ENCODE data around the gene ATG5. TPM values are rescaled to one million over a fixed set of nuclear protein-coding genes. Genes with fewer than 3 reads are reported as not detected.

ATG5 gene
- total and polyA plus RNA-seq, 2 experiments from 2014 or later = 31.6 to 48.2 TPM

DNA sequence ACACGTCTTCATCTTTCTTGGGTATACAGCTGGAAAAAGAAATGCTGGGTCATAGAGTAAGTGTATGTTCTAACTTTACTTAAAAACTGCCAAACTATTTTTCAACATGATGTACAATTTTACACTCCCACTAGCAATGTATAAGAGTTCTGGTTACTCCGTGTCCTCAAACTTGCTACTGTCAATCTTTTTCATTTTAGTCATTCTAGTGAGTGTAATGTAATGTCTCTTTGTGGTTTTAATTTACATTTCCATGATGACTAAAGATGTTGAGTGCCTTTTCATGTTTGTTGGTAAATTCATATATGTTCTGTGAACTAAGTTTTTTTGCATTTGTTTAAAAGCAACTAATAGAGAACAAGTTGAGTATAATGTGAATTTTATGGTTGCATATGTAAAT, 43.9 kb downstream of the ATG5 start:
- peaks cover 2% of the 10 kb centered on the region; the same call in 1 of the 2 replicates for H3K4me1 ChIP-seq (ENCODE audit: insufficient read depth)
- no peaks in the 10 kb centered on the region for H3K27me3 ChIP-seq (ENCODE audit: insufficient read depth)
- Mint-ChIP-seq H3K27me3 (ENCODE audit: insufficient read depth, low read depth, poor library complexity) (no peaks in the 10 kb centered on the region), H3K9me3 (no peaks in the 10 kb centered on the region), H3K4me3 (no peak overlapping the region), H3K27ac (no peak overlapping the region), H3K36me3 (ENCODE audit: low read depth) (peaks cover 9% of the 10 kb centered on the region; the same call in 2 of the 3 replicates), H3K4me1 (peaks cover 7% of the 10 kb centered on the region; the same call in 2 of the 3 replicates)
- no peak overlapping the region for H3K4me3 ChIP-seq
- peaks cover 36% of the 10 kb centered on the region for H3K79me2 ChIP-seq (replicated peaks; ENCODE audit: insufficient read depth)
- H3K36me3 ChIP-seq (ENCODE audit: insufficient read depth) = no peaks in the 10 kb centered on the region
- no peak overlapping the region for H2AFZ ChIP-seq
- DNase-seq (ENCODE audit: low spot score) (no peak), ATAC-seq (no peak)
- H3K9me2 ChIP-seq (ENCODE audit: insufficient read depth) = no peaks in the 10 kb centered on the region
- no peak overlapping the region for H3K27ac ChIP-seq (ENCODE audit: low read depth)
- H4K20me1 ChIP-seq (replicated peaks; ENCODE audit: insufficient read depth) = no peaks in the 10 kb centered on the region; the same call in 1 of the 2 replicates
- no peak overlapping the region for H3K4me2 ChIP-seq
- no peak for TF ChIP-seq JUNB (IDR thresholded peaks at IDR 0.05; ENCODE audit: unreplicated experiment)
- no peak for TF ChIP-seq ZNF114 (CRISPR knock-in tag; IDR thresholded peaks at IDR 0.05)
- TF ChIP-seq, protein P1, sequence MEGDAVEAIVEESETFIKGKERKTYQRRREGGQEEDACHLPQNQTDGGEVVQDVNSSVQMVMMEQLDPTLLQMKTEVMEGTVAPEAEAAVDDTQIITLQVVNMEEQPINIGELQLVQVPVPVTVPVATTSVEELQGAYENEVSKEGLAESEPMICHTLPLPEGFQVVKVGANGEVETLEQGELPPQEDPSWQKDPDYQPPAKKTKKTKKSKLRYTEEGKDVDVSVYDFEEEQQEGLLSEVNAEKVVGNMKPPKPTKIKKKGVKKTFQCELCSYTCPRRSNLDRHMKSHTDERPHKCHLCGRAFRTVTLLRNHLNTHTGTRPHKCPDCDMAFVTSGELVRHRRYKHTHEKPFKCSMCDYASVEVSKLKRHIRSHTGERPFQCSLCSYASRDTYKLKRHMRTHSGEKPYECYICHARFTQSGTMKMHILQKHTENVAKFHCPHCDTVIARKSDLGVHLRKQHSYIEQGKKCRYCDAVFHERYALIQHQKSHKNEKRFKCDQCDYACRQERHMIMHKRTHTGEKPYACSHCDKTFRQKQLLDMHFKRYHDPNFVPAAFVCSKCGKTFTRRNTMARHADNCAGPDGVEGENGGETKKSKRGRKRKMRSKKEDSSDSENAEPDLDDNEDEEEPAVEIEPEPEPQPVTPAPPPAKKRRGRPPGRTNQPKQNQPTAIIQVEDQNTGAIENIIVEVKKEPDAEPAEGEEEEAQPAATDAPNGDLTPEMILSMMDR (conservative IDR thresholded peaks at IDR 0.05; ENCODE audit: low read depth in 2 of 2) = no peak
- TF ChIP-seq, protein P2, sequence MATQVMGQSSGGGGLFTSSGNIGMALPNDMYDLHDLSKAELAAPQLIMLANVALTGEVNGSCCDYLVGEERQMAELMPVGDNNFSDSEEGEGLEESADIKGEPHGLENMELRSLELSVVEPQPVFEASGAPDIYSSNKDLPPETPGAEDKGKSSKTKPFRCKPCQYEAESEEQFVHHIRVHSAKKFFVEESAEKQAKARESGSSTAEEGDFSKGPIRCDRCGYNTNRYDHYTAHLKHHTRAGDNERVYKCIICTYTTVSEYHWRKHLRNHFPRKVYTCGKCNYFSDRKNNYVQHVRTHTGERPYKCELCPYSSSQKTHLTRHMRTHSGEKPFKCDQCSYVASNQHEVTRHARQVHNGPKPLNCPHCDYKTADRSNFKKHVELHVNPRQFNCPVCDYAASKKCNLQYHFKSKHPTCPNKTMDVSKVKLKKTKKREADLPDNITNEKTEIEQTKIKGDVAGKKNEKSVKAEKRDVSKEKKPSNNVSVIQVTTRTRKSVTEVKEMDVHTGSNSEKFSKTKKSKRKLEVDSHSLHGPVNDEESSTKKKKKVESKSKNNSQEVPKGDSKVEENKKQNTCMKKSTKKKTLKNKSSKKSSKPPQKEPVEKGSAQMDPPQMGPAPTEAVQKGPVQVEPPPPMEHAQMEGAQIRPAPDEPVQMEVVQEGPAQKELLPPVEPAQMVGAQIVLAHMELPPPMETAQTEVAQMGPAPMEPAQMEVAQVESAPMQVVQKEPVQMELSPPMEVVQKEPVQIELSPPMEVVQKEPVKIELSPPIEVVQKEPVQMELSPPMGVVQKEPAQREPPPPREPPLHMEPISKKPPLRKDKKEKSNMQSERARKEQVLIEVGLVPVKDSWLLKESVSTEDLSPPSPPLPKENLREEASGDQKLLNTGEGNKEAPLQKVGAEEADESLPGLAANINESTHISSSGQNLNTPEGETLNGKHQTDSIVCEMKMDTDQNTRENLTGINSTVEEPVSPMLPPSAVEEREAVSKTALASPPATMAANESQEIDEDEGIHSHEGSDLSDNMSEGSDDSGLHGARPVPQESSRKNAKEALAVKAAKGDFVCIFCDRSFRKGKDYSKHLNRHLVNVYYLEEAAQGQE (IDR thresholded peaks at IDR 0.05; ENCODE audit: unreplicated experiment) = no peak
- no peak for TF ChIP-seq POLR2AphosphoS5 (IDR thresholded peaks at IDR 0.05; ENCODE audit: low read depth)
- TF ChIP-seq, protein P3, sequence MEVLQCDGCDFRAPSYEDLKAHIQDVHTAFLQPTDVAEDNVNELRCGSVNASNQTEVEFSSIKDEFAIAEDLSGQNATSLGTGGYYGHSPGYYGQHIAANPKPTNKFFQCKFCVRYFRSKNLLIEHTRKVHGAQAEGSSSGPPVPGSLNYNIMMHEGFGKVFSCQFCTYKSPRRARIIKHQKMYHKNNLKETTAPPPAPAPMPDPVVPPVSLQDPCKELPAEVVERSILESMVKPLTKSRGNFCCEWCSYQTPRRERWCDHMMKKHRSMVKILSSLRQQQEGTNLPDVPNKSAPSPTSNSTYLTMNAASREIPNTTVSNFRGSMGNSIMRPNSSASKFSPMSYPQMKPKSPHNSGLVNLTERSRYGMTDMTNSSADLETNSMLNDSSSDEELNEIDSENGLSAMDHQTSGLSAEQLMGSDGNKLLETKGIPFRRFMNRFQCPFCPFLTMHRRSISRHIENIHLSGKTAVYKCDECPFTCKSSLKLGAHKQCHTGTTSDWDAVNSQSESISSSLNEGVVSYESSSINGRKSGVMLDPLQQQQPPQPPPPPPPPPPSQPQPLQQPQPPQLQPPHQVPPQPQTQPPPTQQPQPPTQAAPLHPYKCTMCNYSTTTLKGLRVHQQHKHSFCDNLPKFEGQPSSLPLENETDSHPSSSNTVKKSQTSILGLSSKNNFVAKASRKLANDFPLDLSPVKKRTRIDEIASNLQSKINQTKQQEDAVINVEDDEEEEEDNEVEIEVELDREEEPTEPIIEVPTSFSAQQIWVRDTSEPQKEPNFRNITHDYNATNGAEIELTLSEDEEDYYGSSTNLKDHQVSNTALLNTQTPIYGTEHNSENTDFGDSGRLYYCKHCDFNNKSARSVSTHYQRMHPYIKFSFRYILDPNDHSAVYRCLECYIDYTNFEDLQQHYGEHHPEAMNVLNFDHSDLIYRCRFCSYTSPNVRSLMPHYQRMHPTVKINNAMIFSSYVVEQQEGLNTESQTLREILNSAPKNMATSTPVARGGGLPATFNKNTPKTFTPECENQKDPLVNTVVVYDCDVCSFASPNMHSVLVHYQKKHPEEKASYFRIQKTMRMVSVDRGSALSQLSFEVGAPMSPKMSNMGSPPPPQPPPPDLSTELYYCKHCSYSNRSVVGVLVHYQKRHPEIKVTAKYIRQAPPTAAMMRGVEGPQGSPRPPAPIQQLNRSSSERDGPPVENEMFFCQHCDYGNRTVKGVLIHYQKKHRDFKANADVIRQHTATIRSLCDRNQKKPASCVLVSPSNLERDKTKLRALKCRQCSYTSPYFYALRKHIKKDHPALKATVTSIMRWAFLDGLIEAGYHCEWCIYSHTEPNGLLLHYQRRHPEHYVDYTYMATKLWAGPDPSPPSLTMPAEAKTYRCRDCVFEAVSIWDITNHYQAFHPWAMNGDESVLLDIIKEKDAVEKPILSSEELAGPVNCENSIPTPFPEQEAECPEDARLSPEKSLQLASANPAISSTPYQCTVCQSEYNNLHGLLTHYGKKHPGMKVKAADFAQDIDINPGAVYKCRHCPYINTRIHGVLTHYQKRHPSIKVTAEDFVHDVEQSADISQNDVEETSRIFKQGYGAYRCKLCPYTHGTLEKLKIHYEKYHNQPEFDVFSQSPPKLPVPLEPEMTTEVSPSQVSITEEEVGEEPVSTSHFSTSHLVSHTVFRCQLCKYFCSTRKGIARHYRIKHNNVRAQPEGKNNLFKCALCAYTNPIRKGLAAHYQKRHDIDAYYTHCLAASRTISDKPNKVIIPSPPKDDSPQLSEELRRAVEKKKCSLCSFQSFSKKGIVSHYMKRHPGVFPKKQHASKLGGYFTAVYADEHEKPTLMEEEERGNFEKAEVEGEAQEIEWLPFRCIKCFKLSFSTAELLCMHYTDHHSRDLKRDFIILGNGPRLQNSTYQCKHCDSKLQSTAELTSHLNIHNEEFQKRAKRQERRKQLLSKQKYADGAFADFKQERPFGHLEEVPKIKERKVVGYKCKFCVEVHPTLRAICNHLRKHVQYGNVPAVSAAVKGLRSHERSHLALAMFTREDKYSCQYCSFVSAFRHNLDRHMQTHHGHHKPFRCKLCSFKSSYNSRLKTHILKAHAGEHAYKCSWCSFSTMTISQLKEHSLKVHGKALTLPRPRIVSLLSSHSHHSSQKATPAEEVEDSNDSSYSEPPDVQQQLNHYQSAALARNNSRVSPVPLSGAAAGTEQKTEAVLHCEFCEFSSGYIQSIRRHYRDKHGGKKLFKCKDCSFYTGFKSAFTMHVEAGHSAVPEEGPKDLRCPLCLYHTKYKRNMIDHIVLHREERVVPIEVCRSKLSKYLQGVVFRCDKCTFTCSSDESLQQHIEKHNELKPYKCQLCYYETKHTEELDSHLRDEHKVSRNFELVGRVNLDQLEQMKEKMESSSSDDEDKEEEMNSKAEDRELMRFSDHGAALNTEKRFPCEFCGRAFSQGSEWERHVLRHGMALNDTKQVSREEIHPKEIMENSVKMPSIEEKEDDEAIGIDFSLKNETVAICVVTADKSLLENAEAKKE (CRISPR knock-in tag; IDR thresholded peaks at IDR 0.05) = no peak
- TF ChIP-seq CREB1 (CRISPR knock-in tag; IDR thresholded peaks at IDR 0.05; ENCODE audit: low read depth) = no peak
- no peak for TF ChIP-seq EZH2phosphoT487 (IDR thresholded peaks at IDR 0.05; ENCODE audit: unreplicated experiment)
- TF ChIP-seq, protein P4, sequence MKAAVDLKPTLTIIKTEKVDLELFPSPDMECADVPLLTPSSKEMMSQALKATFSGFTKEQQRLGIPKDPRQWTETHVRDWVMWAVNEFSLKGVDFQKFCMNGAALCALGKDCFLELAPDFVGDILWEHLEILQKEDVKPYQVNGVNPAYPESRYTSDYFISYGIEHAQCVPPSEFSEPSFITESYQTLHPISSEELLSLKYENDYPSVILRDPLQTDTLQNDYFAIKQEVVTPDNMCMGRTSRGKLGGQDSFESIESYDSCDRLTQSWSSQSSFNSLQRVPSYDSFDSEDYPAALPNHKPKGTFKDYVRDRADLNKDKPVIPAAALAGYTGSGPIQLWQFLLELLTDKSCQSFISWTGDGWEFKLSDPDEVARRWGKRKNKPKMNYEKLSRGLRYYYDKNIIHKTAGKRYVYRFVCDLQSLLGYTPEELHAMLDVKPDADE (IDR thresholded peaks at IDR 0.05) = no peak
- H3F3A ChIP-seq (replicated peaks; ENCODE audit: low read depth) = no peaks in the 10 kb centered on the region
